Right lobe of liver (tissue), 6 donors: ENCODE measurements around the gene BLTP3A. TPM values are rescaled to one million over a fixed set of nuclear protein-coding genes. Genes with fewer than 3 reads are reported as not detected.
"Not testable (repeated sequence)": the region's sequence is repeated elsewhere in the genome, so short reads cannot be mapped to it uniquely, and the experiment has no call there.

ENCODE experiments used
- ATAC-seq, 4 donors: fragments of 200-7000 bp; cut with Tn5 transposase; one replicate each; pipeline ENCODE4 v1.9.1; 2020; ENCODE audit warnings: mild to moderate bottlenecking in 4 of 4, moderate library complexity in 4 of 4
- DNase-seq, 3 donors: peaks; one replicate each; pipeline ENCODE4 v3.0.0-alpha.2; 2020
- H3K27ac ChIP-seq, 3 donors: fragments of 200-600 bp; one replicate each; pipeline ENCODE4 v1.8.0; 2022
- H3K27me3 ChIP-seq, 2 donors: fragments of 200-600 bp; one replicate each; pipeline ENCODE4 v1.8.0; 2022
- H3K36me3 ChIP-seq, 4 donors: fragments of 200-600 bp; sonication (generic) in 1 of 4; one replicate each; pipeline versions ENCODE4 v1.5.1 to v1.8.0; 2017 to 2022; ENCODE audit warnings: control low read depth in 1 of 4
- H3K4me1 ChIP-seq, 4 donors: fragments of 200-600 bp; sonication (generic) in 1 of 4; one replicate each; pipeline versions ENCODE4 v1.5.1 to v1.8.0; 2017 to 2022; ENCODE audit warnings: control low read depth in 1 of 4
- H3K4me3 ChIP-seq, 3 donors: fragments of 200-600 bp; one replicate each; pipeline ENCODE4 v1.8.0; 2022
- H3K9me3 ChIP-seq, 4 donors: fragments of 200-600 bp; sonication (generic) in 1 of 4; one replicate each; pipeline versions ENCODE4 v1.5.1 to v1.8.0; 2017 to 2022; ENCODE audit warnings: control low read depth in 1 of 4
- POLR2A ChIP-seq: fragments of 450-650 bp; IDR thresholded peaks from one replicate; pipeline ENCODE4 v1.6.1; 2017; ENCODE audit warnings: antibody characterized with exemption, mild to moderate bottlenecking
- WGBS: methylation state at CpG from one replicate; pipeline ENCODE4 v1.1.6; 2018; ENCODE audit warnings: low coverage, low lambda C conversion rate; ENCODE audit not compliant: insufficient coverage; ENCODE audit errors: missing lambda C conversion rate; 5-methylcytosine and 5-hydroxymethylcytosine counted together
- intact Hi-C, 2 donors: fragments of 100-400 bp; cut with DNase I; formaldehyde crosslinking; loops; one replicate each; pipeline versions ENCODE4 v1.11.2 to v1.14.1; 2022
- total RNA-seq, 6 experiments: library from RNA; depleted of rRNA in 2 of 6; stranded (reverse); fragments of >200 nt in 2 of 6; fragmentation: NEBNext Ultra II Directional in 3 of 6; extraction: Animal tissue kit (Norgen Biotek cat#: 25700) in 3 of 6; gene quantifications; one replicate each; pipeline versions ENCODE4 v1.1.0 to v1.2.4, GENCODE V29; 2016 to 2023
- TF ChIP-seq, protein P1 (sequence below), 4 donors: fragments of 200-600 bp in 3 of 4; fragments of 450-650 bp in 1 of 4; IDR thresholded peaks; one replicate each; pipeline versions ENCODE4 v1.5.1 to v1.8.0; 2016 to 2022; ENCODE audit warnings: antibody characterized with exemption in 4 of 4, mild to moderate bottlenecking in 2 of 4
- donor health status: DM: no; HTN: yes; CAD: no.
- donor health status: DM: no; HTN: no; CAD: no.
- donor health status: DM: no; HTN: no; CAD: no.
- donor health status: DM: no; HTN: yes; CAD: no.
- donor health status: DM: no; HTN: yes; CAD: no.

BLTP3A gene
- total RNA-seq, 6 experiments from 2014 or later: 5.1 to 9.2 (median 7.8) TPM

DNA sequence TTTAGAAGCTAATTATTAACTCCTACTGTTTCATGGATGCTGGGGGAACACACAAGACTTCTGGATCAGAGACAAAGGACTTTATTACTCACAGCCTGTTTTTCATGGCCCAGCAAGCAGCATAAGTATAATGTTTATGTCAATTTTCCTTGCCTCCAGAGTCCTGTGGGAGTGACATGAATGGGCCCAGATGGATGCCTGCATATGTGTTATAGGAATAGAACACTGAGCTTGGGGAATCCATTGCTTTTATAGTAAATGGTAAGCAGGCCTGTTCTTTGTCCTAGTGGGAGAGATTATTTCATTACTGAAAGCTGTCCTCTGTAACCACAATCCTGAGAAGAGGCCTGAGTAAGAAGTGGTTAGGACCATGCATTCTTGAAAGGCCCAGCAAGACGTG, 25.6 kb downstream of the BLTP3A start:
- TF ChIP-seq POLR2A: no peak
- TF ChIP-seq, protein P1, sequence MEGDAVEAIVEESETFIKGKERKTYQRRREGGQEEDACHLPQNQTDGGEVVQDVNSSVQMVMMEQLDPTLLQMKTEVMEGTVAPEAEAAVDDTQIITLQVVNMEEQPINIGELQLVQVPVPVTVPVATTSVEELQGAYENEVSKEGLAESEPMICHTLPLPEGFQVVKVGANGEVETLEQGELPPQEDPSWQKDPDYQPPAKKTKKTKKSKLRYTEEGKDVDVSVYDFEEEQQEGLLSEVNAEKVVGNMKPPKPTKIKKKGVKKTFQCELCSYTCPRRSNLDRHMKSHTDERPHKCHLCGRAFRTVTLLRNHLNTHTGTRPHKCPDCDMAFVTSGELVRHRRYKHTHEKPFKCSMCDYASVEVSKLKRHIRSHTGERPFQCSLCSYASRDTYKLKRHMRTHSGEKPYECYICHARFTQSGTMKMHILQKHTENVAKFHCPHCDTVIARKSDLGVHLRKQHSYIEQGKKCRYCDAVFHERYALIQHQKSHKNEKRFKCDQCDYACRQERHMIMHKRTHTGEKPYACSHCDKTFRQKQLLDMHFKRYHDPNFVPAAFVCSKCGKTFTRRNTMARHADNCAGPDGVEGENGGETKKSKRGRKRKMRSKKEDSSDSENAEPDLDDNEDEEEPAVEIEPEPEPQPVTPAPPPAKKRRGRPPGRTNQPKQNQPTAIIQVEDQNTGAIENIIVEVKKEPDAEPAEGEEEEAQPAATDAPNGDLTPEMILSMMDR (IDR thresholded peaks at IDR 0.05): no peak
- H3K4me3 ChIP-seq: no peak overlapping the region
- DNase-seq (no peak), ATAC-seq (no peak)
- H3K4me1 ChIP-seq: peaks cover 0 to 6% (median 0%) of the 10 kb centered on the region in 4 donors
- WGBS: 86% methylated on average over 1 of the region's 1 CpG
- peaks cover 0 to 8% (median 0%) of the 10 kb centered on the region in 4 donors for H3K36me3 ChIP-seq
- no peaks in the 10 kb centered on the region for H3K9me3 ChIP-seq
- intact Hi-C loops: no loop called here
- H3K27ac ChIP-seq: no peak overlapping the region
- H3K27me3 ChIP-seq: no peaks in the 10 kb centered on the region

DNA sequence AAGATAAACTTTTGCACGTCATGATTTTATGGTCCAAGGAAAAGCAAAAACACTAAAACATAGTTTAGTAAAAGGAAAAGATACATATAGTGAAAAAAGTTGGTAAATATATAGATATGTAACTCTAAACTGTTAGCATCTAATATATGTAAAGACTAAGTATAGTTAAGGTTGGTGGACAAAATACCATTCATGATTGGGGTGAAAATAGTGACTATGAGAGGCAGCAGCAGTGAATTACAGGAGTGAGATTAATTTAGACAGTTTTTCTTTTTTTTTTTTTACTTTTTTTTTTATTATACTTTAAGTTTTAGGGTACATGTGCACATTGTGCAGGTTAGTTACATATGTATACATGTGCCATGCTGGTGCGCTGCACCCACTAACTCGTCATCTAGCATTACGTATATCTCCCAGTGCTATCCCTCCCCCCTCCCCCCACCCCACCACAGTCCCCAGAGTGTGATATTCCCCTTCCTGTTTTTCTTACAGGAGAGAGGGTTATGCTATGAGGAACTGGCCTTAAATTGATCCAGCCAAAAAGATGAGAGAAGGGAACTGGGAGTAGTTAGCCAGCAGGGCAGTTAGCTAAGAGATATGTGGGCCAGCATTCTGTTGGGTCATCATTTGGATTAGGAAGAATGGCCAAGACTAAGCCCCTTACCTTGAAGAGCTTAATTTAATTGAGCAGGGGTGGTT, 27.1 kb downstream of the BLTP3A start:
- Histone ChIP-seq H3K27ac (peak overlapping the region in 1 of 3 donors; percentile 37), H3K36me3 (peaks cover 0 to 22% (median 5%) of the 10 kb centered on the region in 4 donors)
- WGBS: 62% methylated on average over 4 of the region's 4 CpGs
- H3K4me1 ChIP-seq, DNase-seq, H3K9me3 ChIP-seq, H3K4me3 ChIP-seq, intact Hi-C loops, H3K27me3 ChIP-seq: not testable (repeated sequence)
- ATAC-seq: peak; percentile 45 to 73 (median 56)

DNA sequence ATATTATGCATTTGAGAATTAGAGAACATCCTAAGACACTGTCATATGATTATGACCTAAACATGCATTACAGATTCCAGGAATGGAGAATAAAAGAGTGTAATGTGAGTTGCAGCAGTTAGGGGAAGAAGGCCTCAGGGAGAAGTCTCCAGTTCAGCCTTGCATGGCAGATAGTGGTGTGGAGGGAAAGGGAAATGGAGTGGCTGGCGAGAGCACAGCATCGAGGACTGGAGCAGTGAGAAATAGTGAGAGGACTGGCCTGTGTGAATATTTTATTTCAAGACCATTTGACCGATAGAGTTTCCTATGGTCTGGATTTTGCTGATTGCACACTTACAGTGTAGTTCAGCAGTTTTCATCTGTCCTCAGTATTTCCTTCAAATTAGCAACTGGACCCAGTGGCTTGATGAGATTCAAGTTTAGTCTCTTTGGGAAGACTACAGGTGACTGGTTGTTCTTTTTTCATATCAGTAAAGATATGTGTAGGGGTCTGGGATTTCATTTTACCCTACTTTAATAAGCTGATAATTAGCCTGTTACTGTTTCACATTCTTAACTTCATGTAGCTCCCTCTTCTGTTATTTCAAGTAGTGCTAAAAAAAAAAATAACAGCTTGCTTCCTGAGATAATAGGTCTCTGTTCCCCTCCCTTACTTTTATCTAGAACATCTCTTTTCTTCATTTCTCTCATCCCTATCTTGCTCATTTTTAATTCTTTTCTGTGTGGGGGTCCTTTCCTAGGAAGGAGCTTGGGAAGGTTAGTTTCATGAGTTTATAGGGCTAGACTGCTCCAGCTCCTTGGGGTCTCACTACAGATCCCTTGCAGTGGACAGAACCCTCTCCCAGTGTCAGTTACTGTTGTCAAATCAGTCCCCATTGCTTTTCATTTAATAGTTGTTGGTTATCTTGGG, 27.9 kb downstream of the BLTP3A start:
- no peaks in the 10 kb centered on the region for H3K27me3 ChIP-seq
- peak; percentile 31 to 55 (median 42) for ATAC-seq
- no peaks in the 10 kb centered on the region for H3K9me3 ChIP-seq
- peak overlapping the region in 1 of 3 donors; percentile 37 for H3K27ac ChIP-seq
- 61% methylated on average over 3 of the region's 3 CpGs for whole genome bisulfite sequencing
- intact Hi-C loops: no loop called here
- H3K36me3 ChIP-seq: peaks cover 0 to 27% (median 5%) of the 10 kb centered on the region in 4 donors
- no peak overlapping the region for H3K4me3 ChIP-seq
- H3K4me1 ChIP-seq: no peaks in the 10 kb centered on the region
- TF ChIP-seq, protein P1 (IDR thresholded peaks at IDR 0.05): no peak
- DNase-seq: no peak

DNA sequence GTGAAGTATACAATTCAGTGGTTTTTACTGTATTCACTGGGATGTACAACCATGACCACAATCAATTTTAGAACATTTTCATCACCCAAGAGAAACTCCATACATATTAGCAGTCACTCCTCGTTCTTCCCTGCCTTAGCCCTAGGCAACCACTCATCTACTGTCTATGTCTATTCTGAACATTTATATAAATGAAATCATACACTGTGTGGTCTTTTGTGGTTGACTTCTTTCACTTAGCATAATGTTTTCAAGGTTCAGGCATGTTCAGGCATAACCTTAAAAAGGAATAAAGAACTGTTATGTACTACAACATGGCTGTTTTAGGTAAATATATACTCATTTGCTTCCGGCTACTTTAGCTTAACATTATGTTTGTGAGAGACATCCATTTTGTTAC, 37.3 kb downstream of the BLTP3A start:
- intact Hi-C loops: no loop called here
- no peak overlapping the region for H3K27ac ChIP-seq
- no peaks in the 10 kb centered on the region for H3K4me1 ChIP-seq
- H3K27me3 ChIP-seq: no peaks in the 10 kb centered on the region
- TF ChIP-seq, protein P1 (IDR thresholded peaks at IDR 0.05): no peak
- TF ChIP-seq POLR2A: no peak
- 87% methylated on average over 2 of the region's 2 CpGs for WGBS
- H3K9me3 ChIP-seq: no peaks in the 10 kb centered on the region
- no peak for ATAC-seq
- H3K36me3 ChIP-seq: peaks cover 0 to 34% (median 1%) of the 10 kb centered on the region in 4 donors
- DNase-seq: no peak
- no peak overlapping the region for H3K4me3 ChIP-seq

DNA sequence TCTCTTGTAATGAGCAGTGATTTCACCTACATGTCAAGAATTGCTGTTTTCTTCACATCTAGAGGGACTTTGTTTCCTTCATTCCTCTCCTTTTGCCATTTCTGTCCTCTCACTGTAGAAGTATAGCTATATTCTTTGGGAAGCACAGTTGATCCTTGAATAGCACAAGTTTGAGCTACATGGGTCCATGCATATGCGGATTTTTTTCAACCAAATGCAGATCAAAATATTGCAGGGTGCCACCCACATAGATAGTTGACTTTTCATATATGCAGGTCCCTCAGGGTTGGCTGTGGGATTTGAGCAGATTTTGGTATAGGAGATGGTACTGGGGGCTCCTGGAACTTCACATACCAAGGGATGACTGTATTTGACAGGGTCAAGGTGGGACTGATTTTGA, 41.1 kb downstream of the BLTP3A start:
- peaks cover 0 to 40% (median 5%) of the 10 kb centered on the region in 4 donors for H3K36me3 ChIP-seq
- H3K4me1 ChIP-seq: no peaks in the 10 kb centered on the region
- no peak for DNase-seq
- WGBS: 71% methylated on average over 1 of the region's 1 CpG
- intact Hi-C loops: no loop called here
- no peaks in the 10 kb centered on the region for H3K27me3 ChIP-seq
- TF ChIP-seq, protein P1 (IDR thresholded peaks at IDR 0.05): no peak
- no peak for TF ChIP-seq POLR2A
- no peaks in the 10 kb centered on the region for H3K9me3 ChIP-seq
- no peak overlapping the region for H3K27ac ChIP-seq
- ATAC-seq: no peak
- H3K4me3 ChIP-seq: no peak overlapping the region
